IMR-90 (cell line): ENCODE results near the gene HJURP. TPM values are rescaled to one million over a fixed set of nuclear protein-coding genes. Genes with fewer than 3 reads are reported as not detected.

ENCODE experiments used
- ATAC-seq: fragments of 200-7000 bp; cut with Tn5 transposase; 2 replicates; pipeline ENCODE4 v1.9.1; 2020; ENCODE audit warnings: low read depth, mild to moderate bottlenecking, moderate library complexity
- BruUV-seq: library from RNA; stranded (reverse); fragments of 400-500 nt; replicated peaks from 2 replicates; lab custom pipeline; 2021; lab: Mats Ljungman, UMichigan
- CTCF ChIA-PET: fragments of 300-600 bp; formaldehyde crosslinking; extraction: SDS; loops from one replicate; lab custom pipeline; 2021; ENCODE audit warnings: antibody characterized with exemption; lab: Yijun Ruan, JAX
- POLR2A ChIA-PET: fragments of 300-600 bp; sonication (Branson Sonifier 250); formaldehyde crosslinking; loops from one replicate; lab custom pipeline; 2022; ENCODE audit warnings: antibody characterized with exemption; ENCODE audit not compliant: unreplicated experiment; lab: Charles Lee
- DNase-seq: peaks from one replicate; pipeline ENCODE4 v3.0.0; 2013
- H2AFZ ChIP-seq: replicated peaks from 2 replicates; pipeline ENCODE3; 2013; ENCODE audit warnings: low read length, mild to moderate bottlenecking; ENCODE audit not compliant: poor library complexity
- H2AK5ac ChIP-seq: 2 replicates; pipeline ENCODE4 v1.6.1; 2013; ENCODE audit warnings: low read depth, low read length, inconsistent platforms
- H2AK9ac ChIP-seq: replicated peaks from 2 replicates; pipeline ENCODE3; 2013; ENCODE audit warnings: mild to moderate bottlenecking, low read depth, low read length, moderate library complexity; ENCODE audit not compliant: poor library complexity
- H2BK120ac ChIP-seq: 2 replicates; pipeline ENCODE4 v1.6.1; 2013; ENCODE audit warnings: low read depth, low read length, inconsistent platforms
- H2BK15ac ChIP-seq: 3 replicates; pipeline ENCODE4 v1.6.1; 2013; ENCODE audit warnings: low read depth, low read length, inconsistent platforms
- H2BK20ac ChIP-seq: 2 replicates; pipeline ENCODE4 v1.6.1; 2013; ENCODE audit warnings: low read depth, mild to moderate bottlenecking, inconsistent platforms, low read length, moderate library complexity
- H2BK5ac ChIP-seq: 2 replicates; pipeline ENCODE4 v1.6.1; 2013; ENCODE audit warnings: mild to moderate bottlenecking, low read depth, low read length, inconsistent platforms; ENCODE audit not compliant: poor library complexity, severe bottlenecking
- H3K14ac ChIP-seq: replicated peaks from 2 replicates; pipeline ENCODE4 v1.6.1; 2013; ENCODE audit warnings: low read depth, low read length, inconsistent platforms
- H3K18ac ChIP-seq: 2 replicates; pipeline ENCODE4 v1.6.1; 2013; ENCODE audit warnings: low read depth, low read length, control low read depth
- H3K23ac ChIP-seq: 2 replicates; pipeline ENCODE4 v1.6.1; 2013; ENCODE audit warnings: low read depth, low read length, inconsistent platforms
- H3K27ac ChIP-seq: 2 replicates; pipeline ENCODE4 v1.5.1; 2013; ENCODE audit warnings: mild to moderate bottlenecking, control low read depth, low read length; ENCODE audit not compliant: insufficient read depth
- H3K27me3 ChIP-seq: 2 replicates; pipeline ENCODE4 v1.6.1; 2013; ENCODE audit warnings: low read length; ENCODE audit not compliant: control insufficient read depth, insufficient read depth
- H3K36me3 ChIP-seq: 2 replicates; pipeline ENCODE4 v1.6.1; 2013; ENCODE audit warnings: low read length, mixed read lengths; ENCODE audit not compliant: control insufficient read depth, insufficient read depth
- H3K4ac ChIP-seq: 2 replicates; pipeline ENCODE4 v1.6.1; 2013; ENCODE audit warnings: low read depth, low read length, inconsistent platforms
- H3K4me1 ChIP-seq: 2 replicates; pipeline ENCODE4 v1.6.1; 2013; ENCODE audit warnings: low read length, mixed read lengths; ENCODE audit not compliant: control insufficient read depth, insufficient read depth
- H3K4me2 ChIP-seq: 2 replicates; pipeline ENCODE4 v1.6.1; 2013; ENCODE audit warnings: low read depth, mild to moderate bottlenecking, control low read depth, low read length, moderate library complexity
- H3K4me3 ChIP-seq: 2 replicates; pipeline ENCODE4 v1.5.1; 2013; ENCODE audit warnings: low read depth, mild to moderate bottlenecking, control low read depth, low read length, moderate library complexity; ENCODE audit not compliant: insufficient read depth
- H3K56ac ChIP-seq: 2 replicates; pipeline ENCODE4 v1.6.1; 2013; ENCODE audit warnings: low read length, inconsistent platforms; ENCODE audit not compliant: insufficient read depth; ENCODE audit errors: extremely low read depth
- H3K79me1 ChIP-seq, 2 experiments: 2 replicates each; pipeline ENCODE4 v1.6.1; 2013; ENCODE audit warnings: low read length in 2 of 2, inconsistent platforms in 1 of 2, low read depth in 1 of 2
- H3K9ac ChIP-seq: 2 replicates; pipeline ENCODE4 v1.6.1; 2013; ENCODE audit warnings: low read depth, low read length, control low read depth
- H3K9me1 ChIP-seq: 2 replicates; pipeline ENCODE4 v1.6.1; 2013; ENCODE audit warnings: low read length, inconsistent platforms; ENCODE audit not compliant: insufficient read depth
- H3K9me3 ChIP-seq: 2 replicates; pipeline ENCODE4 v1.6.1; 2013; ENCODE audit warnings: low read length; ENCODE audit not compliant: control insufficient read depth, insufficient read depth
- H4K20me1 ChIP-seq: 2 replicates; pipeline ENCODE4 v1.6.1; 2013; ENCODE audit warnings: low read length, inconsistent platforms; ENCODE audit not compliant: insufficient read depth
- H4K5ac ChIP-seq: 2 replicates; pipeline ENCODE4 v1.6.1; 2013; ENCODE audit warnings: mild to moderate bottlenecking, low read depth, low read length, control low read depth
- H4K8ac ChIP-seq, 2 experiments: 2 replicates each; pipeline ENCODE4 v1.6.1; 2013; ENCODE audit warnings: low read depth in 2 of 2, low read length in 2 of 2, control low read depth in 1 of 2, inconsistent platforms in 1 of 2
- H4K91ac ChIP-seq: 2 replicates; pipeline ENCODE4 v1.6.1; 2013; ENCODE audit warnings: low read depth, low read length, inconsistent platforms; ENCODE audit not compliant: insufficient read depth
- BHLHE40 ChIP-seq: fragments of 150-350 bp; IDR thresholded peaks from 2 replicates; pipeline ENCODE4 v1.6.1; 2016; ENCODE audit warnings: mild to moderate bottlenecking, low read depth, low read length
- CHD1 ChIP-seq: IDR thresholded peaks from 2 replicates; pipeline ENCODE4 v1.6.1; 2012; ENCODE audit warnings: low read depth, low read length, improper control_type of control experiment
- MAZ ChIP-seq: IDR thresholded peaks from 2 replicates; pipeline ENCODE4 v1.6.1; 2012; ENCODE audit warnings: low read depth, mild to moderate bottlenecking, low read length, improper control_type of control experiment, moderate library complexity, borderline replicate concordance
- MXI1 ChIP-seq: IDR thresholded peaks from 2 replicates; pipeline ENCODE4 v1.6.1; 2012; ENCODE audit warnings: low read depth, mild to moderate bottlenecking, low read length, moderate library complexity, borderline replicate concordance
- NFE2L2 ChIP-seq: fragments of 150-350 bp; IDR thresholded peaks from 2 replicates; pipeline ENCODE4 v1.6.1; 2016; ENCODE audit warnings: low read depth, mild to moderate bottlenecking, low read length
- WGBS, 2 experiments: methylation state at CpG; one replicate each; pipeline versions ENCODE4 v1.1.5 to v1.1.7; 2013; ENCODE audit warnings: missing lambda C conversion rate in 2 of 2; ENCODE audit not compliant: insufficient read length in 1 of 2; ENCODE audit errors: extremely low coverage in 2 of 2; 5-methylcytosine and 5-hydroxymethylcytosine counted together
- dilution Hi-C: fragments of 300-500 bp; cut with HindIII; formaldehyde crosslinking; loops from one replicate; pipeline ENCODE4 v1.14.3; 2018; ENCODE audit warnings: low sequenced_read_pairs; ENCODE audit not compliant: unreplicated experiment
- in situ Hi-C: fragments of 300-500 bp; cut with MboI; formaldehyde crosslinking; loops from 3 replicates; pipeline ENCODE4 v1.14.3; 2019; ENCODE audit warnings: low sequenced_read_pairs, inconsistent platforms, mixed read lengths
- intact Hi-C: fragments of 100-400 bp; cut with micrococcal nuclease; formaldehyde crosslinking; loops from 2 replicates; pipeline ENCODE4 v1.10.0; 2022
- polyA plus RNA-seq, 3 experiments: library from polyadenylated mRNA; depleted of rRNA; stranded (reverse); fragments of >200 nt; gene quantifications; 2 replicates each; pipeline ENCODE4 v1.2.3, GENCODE V29; 2012; ENCODE audit warnings: low replicate concordance in 1 of 3
- total RNA-seq: library from RNA; depleted of rRNA; stranded (reverse); fragments of >200 nt; gene quantifications from 2 replicates; pipeline ENCODE4 v1.2.3, GENCODE V29; 2012
- TF ChIP-seq, protein P1 (sequence below): fragments of 150-350 bp; IDR thresholded peaks from 2 replicates; pipeline ENCODE4 v1.6.1; 2017; ENCODE audit warnings: mild to moderate bottlenecking, antibody characterized with exemption, low read length, low read depth
- TF ChIP-seq, protein P2 (sequence below): fragments of 150-350 bp; IDR thresholded peaks from 2 replicates; pipeline ENCODE4 v1.6.1; 2016; ENCODE audit warnings: low read depth, mild to moderate bottlenecking, low read length, moderate library complexity, borderline replicate concordance
- TF ChIP-seq, protein P3 (sequence below): conservative IDR thresholded peaks from 2 replicates; pipeline ENCODE4 v1.5.1; 2012; ENCODE audit warnings: mild to moderate bottlenecking, low read depth, low read length, improper control_type of control experiment

HJURP gene
- total and polyA plus RNA-seq, 2 of the 4 experiments (the other 2 are of a cell fraction) = 22.6 to 26.5 TPM

DNA sequence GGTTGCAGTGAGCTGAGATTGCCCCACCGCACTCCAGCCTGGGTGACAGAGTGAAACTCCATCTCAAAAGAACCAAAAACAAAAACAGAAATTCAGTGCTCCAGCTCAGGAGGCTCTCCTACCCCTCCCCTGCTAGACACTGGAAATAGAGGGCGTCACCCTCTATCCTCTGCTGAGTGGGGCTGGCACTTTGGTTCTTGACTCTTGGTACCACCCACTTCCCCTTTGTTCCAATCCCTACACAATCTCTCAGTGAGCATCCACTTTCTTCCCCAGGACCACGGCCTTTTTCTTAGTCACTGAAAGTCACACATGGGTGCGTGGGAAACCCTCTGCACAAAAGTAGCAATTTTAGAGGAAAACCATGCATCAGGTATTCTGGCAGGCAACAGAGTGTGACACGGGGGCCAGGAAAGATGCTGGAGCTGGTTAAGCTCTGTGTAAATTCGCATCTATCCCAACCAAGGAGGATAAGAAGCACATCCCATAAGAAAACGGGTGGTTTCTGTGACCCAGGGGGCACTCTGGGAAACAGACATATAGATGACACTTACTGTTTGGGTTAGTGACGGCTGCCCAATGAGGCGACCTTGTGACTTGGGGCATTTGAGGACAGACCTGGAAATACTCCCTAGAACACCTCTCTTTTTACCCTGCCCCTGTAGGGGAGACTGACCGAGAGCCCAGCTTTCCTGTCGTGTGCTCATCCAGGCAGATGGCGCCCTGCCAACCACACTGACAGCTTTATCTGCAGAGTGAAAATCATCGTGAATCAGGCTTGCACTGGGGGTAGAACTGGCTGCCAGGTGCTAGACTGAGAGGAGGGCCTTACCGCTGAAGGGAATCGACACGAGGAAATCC, 7.7 kb downstream of the HJURP start (continued):
- TF ChIP-seq, protein P1, sequence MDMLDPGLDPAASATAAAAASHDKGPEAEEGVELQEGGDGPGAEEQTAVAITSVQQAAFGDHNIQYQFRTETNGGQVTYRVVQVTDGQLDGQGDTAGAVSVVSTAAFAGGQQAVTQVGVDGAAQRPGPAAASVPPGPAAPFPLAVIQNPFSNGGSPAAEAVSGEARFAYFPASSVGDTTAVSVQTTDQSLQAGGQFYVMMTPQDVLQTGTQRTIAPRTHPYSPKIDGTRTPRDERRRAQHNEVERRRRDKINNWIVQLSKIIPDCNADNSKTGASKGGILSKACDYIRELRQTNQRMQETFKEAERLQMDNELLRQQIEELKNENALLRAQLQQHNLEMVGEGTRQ = no peak

DNA sequence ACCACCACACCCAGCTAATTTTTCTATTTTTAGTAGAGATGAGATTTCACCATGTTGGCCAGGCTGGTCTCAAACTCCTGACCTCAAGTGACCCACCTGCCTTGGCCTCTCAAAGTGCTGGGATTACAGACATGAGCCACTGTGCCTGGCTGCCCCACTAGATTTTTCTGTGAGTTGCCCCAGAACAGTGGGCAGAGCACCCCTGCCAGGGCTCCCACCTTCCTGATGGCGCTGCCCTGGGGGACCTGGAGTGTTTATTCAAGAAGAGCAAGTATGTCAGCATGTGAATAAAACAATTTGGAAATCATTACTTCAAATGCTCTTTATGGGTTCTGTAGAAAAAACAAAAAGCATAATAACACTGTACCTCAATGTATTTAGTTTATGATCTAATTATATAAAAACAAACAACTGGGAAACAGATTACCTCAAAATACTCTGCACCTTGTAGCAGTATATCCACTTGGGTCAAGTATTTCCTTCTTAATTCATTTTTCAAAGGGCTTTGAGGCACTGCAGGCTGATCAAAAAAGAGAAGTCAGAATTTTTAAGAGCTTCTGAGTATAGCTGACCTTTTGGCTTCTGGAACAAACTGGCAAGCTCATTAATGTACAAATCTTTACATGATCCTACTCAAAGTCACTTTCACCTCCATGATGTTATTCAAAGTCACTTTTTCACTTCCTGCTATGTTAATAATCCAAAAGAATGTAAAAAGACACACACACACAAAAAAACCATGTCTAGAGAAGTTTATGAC, 8.9 kb downstream of the HJURP start:
- no TSS peak for BruUV-seq
- dilution Hi-C loops = no loop called here
- ChIA-PET POLR2A (no interaction called here), CTCF (no interaction called here)
- no peak for DNase-seq
- Histone ChIP-seq H2AK5ac (no peak overlapping the region), H2AK9ac (no peak overlapping the region), H3K18ac (no peak overlapping the region), H2AFZ (no peak overlapping the region), H3K23ac (no peak overlapping the region), H4K5ac (no peak overlapping the region), H4K20me1 (peaks cover 7% of the 10 kb centered on the region), H3K14ac (no peak overlapping the region), H3K4me3 (no peak overlapping the region), H2BK120ac (no peak overlapping the region), H2BK15ac (no peak overlapping the region), H3K9me1 (0 out of 2 replicates have a peak, but pooled peaks cover 4% of the 10 kb centered on the region), H3K4me1 (no peaks in the 10 kb centered on the region), H3K4me2 (no peak overlapping the region), H3K9ac (no peak overlapping the region), H4K8ac (no peak overlapping the region), H3K36me3 (peaks cover 29% of the 10 kb centered on the region), H3K9me3 (no peaks in the 10 kb centered on the region), H2BK20ac (no peak overlapping the region), H4K91ac (no peak overlapping the region), H3K27me3 (no peaks in the 10 kb centered on the region), H3K56ac (no peak overlapping the region), H3K27ac (no peak overlapping the region), H2BK5ac (no peak overlapping the region), H3K79me1 (peaks cover 48 to 64% of the 10 kb centered on the region in 2 experiments), H3K4ac (no peak overlapping the region)
- no peak for ATAC-seq
- in situ Hi-C loops = loop anchor here (25.0 kb wide), 1 partner anchor 383 kb away; no protein-coding TSS in a partner anchor
- intact Hi-C loops = no loop called here
- WGBS, 2 experiments = no CpG with 5 or more reads among the region's 1 CpG
- TF ChIP-seq, protein P1 = no peak
- TF ChIP-seq MXI1 (no peak), NFE2L2 (no peak), MAZ (no peak), CHD1 (no peak), BHLHE40 (no peak)
- TF ChIP-seq, protein P2, sequence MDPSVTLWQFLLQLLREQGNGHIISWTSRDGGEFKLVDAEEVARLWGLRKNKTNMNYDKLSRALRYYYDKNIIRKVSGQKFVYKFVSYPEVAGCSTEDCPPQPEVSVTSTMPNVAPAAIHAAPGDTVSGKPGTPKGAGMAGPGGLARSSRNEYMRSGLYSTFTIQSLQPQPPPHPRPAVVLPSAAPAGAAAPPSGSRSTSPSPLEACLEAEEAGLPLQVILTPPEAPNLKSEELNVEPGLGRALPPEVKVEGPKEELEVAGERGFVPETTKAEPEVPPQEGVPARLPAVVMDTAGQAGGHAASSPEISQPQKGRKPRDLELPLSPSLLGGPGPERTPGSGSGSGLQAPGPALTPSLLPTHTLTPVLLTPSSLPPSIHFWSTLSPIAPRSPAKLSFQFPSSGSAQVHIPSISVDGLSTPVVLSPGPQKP = no peak
- TF ChIP-seq, protein P3, sequence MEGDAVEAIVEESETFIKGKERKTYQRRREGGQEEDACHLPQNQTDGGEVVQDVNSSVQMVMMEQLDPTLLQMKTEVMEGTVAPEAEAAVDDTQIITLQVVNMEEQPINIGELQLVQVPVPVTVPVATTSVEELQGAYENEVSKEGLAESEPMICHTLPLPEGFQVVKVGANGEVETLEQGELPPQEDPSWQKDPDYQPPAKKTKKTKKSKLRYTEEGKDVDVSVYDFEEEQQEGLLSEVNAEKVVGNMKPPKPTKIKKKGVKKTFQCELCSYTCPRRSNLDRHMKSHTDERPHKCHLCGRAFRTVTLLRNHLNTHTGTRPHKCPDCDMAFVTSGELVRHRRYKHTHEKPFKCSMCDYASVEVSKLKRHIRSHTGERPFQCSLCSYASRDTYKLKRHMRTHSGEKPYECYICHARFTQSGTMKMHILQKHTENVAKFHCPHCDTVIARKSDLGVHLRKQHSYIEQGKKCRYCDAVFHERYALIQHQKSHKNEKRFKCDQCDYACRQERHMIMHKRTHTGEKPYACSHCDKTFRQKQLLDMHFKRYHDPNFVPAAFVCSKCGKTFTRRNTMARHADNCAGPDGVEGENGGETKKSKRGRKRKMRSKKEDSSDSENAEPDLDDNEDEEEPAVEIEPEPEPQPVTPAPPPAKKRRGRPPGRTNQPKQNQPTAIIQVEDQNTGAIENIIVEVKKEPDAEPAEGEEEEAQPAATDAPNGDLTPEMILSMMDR = no peak
